SK-N-SH (cell line): ENCODE measurements around the gene ATP2B1. TPM values are rescaled to one million over a fixed set of nuclear protein-coding genes. Genes with fewer than 3 reads are reported as not detected.

Source experiments
- CTCF ChIA-PET: fragments of 300-600, 350-600 bp; formaldehyde crosslinking; extraction: SDS; loops from one replicate; lab custom pipeline; 2021; lab: Yijun Ruan, JAX
- POLR2A ChIA-PET: fragments of 350-600 bp; sonication (Branson Sonifier 250); formaldehyde crosslinking; extraction: SDS; loops from one replicate; lab custom pipeline; 2020; ENCODE audit warnings: antibody characterized with exemption, inconsistent platforms; lab: Yijun Ruan, JAX
- DNase-seq: peaks from one replicate; pipeline ENCODE4 v3.0.0; 2012
- H2AFZ ChIP-seq: fragments of 200-600 bp; sonication (generic); 2 replicates; pipeline ENCODE4 v1.8.1; 2016; ENCODE audit warnings: antibody characterized with exemption, mild to moderate bottlenecking, low read depth
- H3F3A ChIP-seq: fragments of 200-600 bp; sonication (generic); replicated peaks from 2 replicates; pipeline ENCODE3; 2016; ENCODE audit warnings: antibody characterized with exemption, mild to moderate bottlenecking; ENCODE audit not compliant: insufficient read depth
- H3K27ac ChIP-seq, 2 experiments: fragments of 200-500 bp in 1 of 2; fragments of 200-600 bp in 1 of 2; sonication (Bioruptor generic) in 1 of 2; sonication (generic), shearing (Covaris generic) in 1 of 2; 2 replicates each; pipeline versions ENCODE4 v1.5.1 to v1.6.1; 2014 to 2016; ENCODE audit warnings: low read depth in 2 of 2, inconsistent platforms in 1 of 2, low read length in 1 of 2, mild to moderate bottlenecking in 1 of 2, mixed read lengths in 1 of 2
- H3K27me3 ChIP-seq: fragments of 200-600 bp; sonication (generic), shearing (Covaris generic); 2 replicates; pipeline ENCODE4 v1.6.1; 2016; ENCODE audit warnings: mixed run types; ENCODE audit not compliant: insufficient read depth
- H3K36me3 ChIP-seq, 2 experiments: fragments of 200-500 bp in 1 of 2; fragments of 200-600 bp in 1 of 2; sonication (Bioruptor generic) in 1 of 2; sonication (generic) in 1 of 2; replicated peaks in 1 of 2; 2 replicates each; pipeline versions ENCODE3 to v1.5.1; 2014 to 2016; ENCODE audit warnings: low read length in 1 of 2, mild to moderate bottlenecking in 1 of 2; ENCODE audit not compliant: insufficient read depth in 2 of 2, control insufficient read depth in 1 of 2
- H3K4me1 ChIP-seq, 2 experiments: fragments of 200-500 bp in 1 of 2; fragments of 200-600 bp in 1 of 2; sonication (Bioruptor generic) in 1 of 2; sonication (generic), shearing (Covaris generic) in 1 of 2; 2 replicates each; pipeline versions ENCODE4 v1.5.1 to v1.6.1; 2014 to 2016; ENCODE audit warnings: low read depth in 1 of 2, low read length in 1 of 2, mixed run types in 1 of 2; ENCODE audit not compliant: insufficient read depth in 2 of 2, control insufficient read depth in 1 of 2
- H3K4me2 ChIP-seq: fragments of 200-600 bp; sonication (generic), shearing (Covaris generic); 2 replicates; pipeline ENCODE4 v1.6.1; 2017; ENCODE audit warnings: mixed run types
- H3K4me3 ChIP-seq, 2 experiments: fragments of 200-500 bp in 1 of 2; fragments of 200-600 bp in 1 of 2; sonication (Bioruptor generic) in 1 of 2; sonication (generic), shearing (Covaris generic) in 1 of 2; 2 replicates each; pipeline versions ENCODE4 v1.5.1 to v1.8.1; 2014 to 2016; ENCODE audit warnings: low read depth in 2 of 2, inconsistent platforms in 1 of 2, low read length in 1 of 2, mild to moderate bottlenecking in 1 of 2, mixed read lengths in 1 of 2, moderate library complexity in 1 of 2
- H3K79me2 ChIP-seq: fragments of 200-600 bp; sonication (generic); 2 replicates; pipeline ENCODE4 v1.8.1; 2017; ENCODE audit warnings: mild to moderate bottlenecking; ENCODE audit not compliant: insufficient read depth
- H3K9ac ChIP-seq: fragments of 200-600 bp; sonication (generic); 2 replicates; pipeline ENCODE4 v1.6.1; 2017; ENCODE audit warnings: mixed run types
- H3K9me2 ChIP-seq: fragments of 200-600 bp; sonication (generic); 2 replicates; pipeline ENCODE4 v1.6.1; 2017; ENCODE audit warnings: mixed run types
- H3K9me3 ChIP-seq: fragments of 200-600 bp; sonication (generic); 2 replicates; pipeline ENCODE4 v1.6.1; 2017; ENCODE audit warnings: mixed run types, mild to moderate bottlenecking, moderate library complexity
- H4K20me1 ChIP-seq: fragments of 200-600 bp; sonication (generic); 2 replicates; pipeline ENCODE4 v1.6.1; 2017; ENCODE audit warnings: mild to moderate bottlenecking, mixed run types; ENCODE audit not compliant: insufficient read depth
- CHD2 ChIP-seq: fragments of 150-350 bp; IDR thresholded peaks from 2 replicates; pipeline ENCODE4 v1.6.1; 2018; ENCODE audit warnings: low read length; ENCODE audit not compliant: partially characterized antibody
- ELF1 ChIP-seq: IDR thresholded peaks from 2 replicates; pipeline ENCODE4 v1.4.0; 2012
- EZH2phosphoT487 ChIP-seq: fragments of 200-600 bp; sonication (generic); IDR thresholded peaks from 2 replicates; pipeline ENCODE4 v1.6.1; 2017; ENCODE audit warnings: low read depth, mixed run types, mild to moderate bottlenecking, antibody characterized with exemption, moderate library complexity, borderline replicate concordance
- FOSL2 ChIP-seq: IDR thresholded peaks from 2 replicates; pipeline ENCODE4 v1.4.0; 2012; ENCODE audit warnings: low read depth, mild to moderate bottlenecking, moderate library complexity, borderline replicate concordance
- FOXJ3 ChIP-seq: sonication (generic); formaldehyde crosslinking; IDR thresholded peaks from 2 replicates; pipeline ENCODE4 v1.5.1; 2020; ENCODE audit warnings: mild to moderate bottlenecking, missing genetic modification reagents
- FOXM1 ChIP-seq: IDR thresholded peaks from 2 replicates; pipeline ENCODE4 v1.4.0; 2012; ENCODE audit warnings: low read depth, mild to moderate bottlenecking
- GABPA ChIP-seq: IDR thresholded peaks from 2 replicates; pipeline ENCODE4 v1.4.0; 2012; ENCODE audit warnings: low read depth, mild to moderate bottlenecking
- NFIC ChIP-seq: IDR thresholded peaks from 2 replicates; pipeline ENCODE4 v1.4.0; 2012; ENCODE audit warnings: borderline replicate concordance
- POLR2AphosphoS5 ChIP-seq: IDR thresholded peaks from 2 replicates; pipeline ENCODE4 v1.6.1; 2012; ENCODE audit warnings: low read depth, low read length
- RCOR1 ChIP-seq: fragments of 150-350 bp; IDR thresholded peaks from 2 replicates; pipeline ENCODE4 v1.6.1; 2017; ENCODE audit warnings: antibody characterized with exemption, low read length
- SIN3A ChIP-seq: IDR thresholded peaks from 2 replicates; pipeline ENCODE4 v1.6.1; 2012; ENCODE audit warnings: low read depth, mild to moderate bottlenecking, low read length, moderate library complexity, borderline replicate concordance
- SMC3 ChIP-seq: IDR thresholded peaks from 2 replicates; pipeline ENCODE4 v1.6.1; 2012; ENCODE audit warnings: low read depth, low read length, improper control_type of control experiment
- TAF1 ChIP-seq: IDR thresholded peaks from 2 replicates; pipeline ENCODE4 v1.6.1; 2012; ENCODE audit warnings: low read depth, mild to moderate bottlenecking, low read length, moderate library complexity, borderline replicate concordance
- TCF12 ChIP-seq: IDR thresholded peaks from 2 replicates; pipeline ENCODE4 v1.4.0; 2012
- TEAD4 ChIP-seq: IDR thresholded peaks from 2 replicates; pipeline ENCODE4 v1.4.0; 2012; ENCODE audit warnings: mild to moderate bottlenecking, borderline replicate concordance; ENCODE audit not compliant: insufficient read depth
- YY1 ChIP-seq: IDR thresholded peaks from 2 replicates; pipeline ENCODE4 v1.4.0; 2012; ENCODE audit warnings: low read depth, mild to moderate bottlenecking
- WGBS: methylation state at CpG from one replicate; pipeline ENCODE4 v1.1.6; 2017; ENCODE audit warnings: low lambda C conversion rate; 5-methylcytosine and 5-hydroxymethylcytosine counted together
- polyA plus RNA-seq, 3 experiments: library from polyadenylated mRNA; depleted of rRNA; stranded (reverse); fragments of >200 nt; gene quantifications; 2 replicates each; pipeline ENCODE4 v1.2.3, GENCODE V29; 2012
- TF ChIP-seq, protein P1 (sequence below): fragments of 150-350 bp; IDR thresholded peaks from 2 replicates; pipeline ENCODE4 v1.6.1; 2016; ENCODE audit warnings: mild to moderate bottlenecking, low read depth, low read length
- TF ChIP-seq, protein P2 (sequence below): IDR thresholded peaks from 2 replicates; pipeline ENCODE4 v1.4.0; 2012; ENCODE audit warnings: low read depth
- TF ChIP-seq, protein P3 (sequence below): fragments of 150-350 bp; IDR thresholded peaks from 2 replicates; pipeline ENCODE4 v1.6.1; 2017; ENCODE audit warnings: antibody characterized with exemption, low read length, low read depth, borderline replicate concordance
- TF ChIP-seq, protein P4 (sequence below): fragments of 200-600 bp; sonication (generic); IDR thresholded peaks from 2 replicates; pipeline ENCODE4 v1.6.1; 2017; ENCODE audit warnings: antibody characterized with exemption, mild to moderate bottlenecking, moderate library complexity

The ATP2B1 gene
- polyA plus RNA-seq, 1 of the 3 experiments (the other 2 are of a cell fraction), result 4.3 TPM

DNA sequence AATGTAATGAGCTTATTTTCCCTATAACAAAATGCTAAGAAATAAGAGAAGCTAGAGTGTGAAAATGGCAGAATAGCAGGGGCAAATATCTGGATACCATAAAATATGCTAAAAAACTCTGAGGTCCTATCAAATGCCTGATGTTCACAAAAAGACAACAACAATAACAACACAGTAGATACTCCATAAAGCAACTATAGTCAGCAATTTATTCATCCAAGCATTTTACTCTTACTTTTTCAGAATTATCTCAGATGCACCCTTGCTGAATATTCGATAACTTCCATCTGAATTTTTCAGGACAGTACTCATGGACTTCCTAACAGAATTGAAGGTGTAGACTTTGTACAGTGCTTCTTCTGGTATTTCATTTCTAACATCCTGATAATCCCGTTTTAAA is 88.9 kb downstream of the ATP2B1 start:
- Histone ChIP-seq H3K9ac (no peak overlapping the region), H3K27ac (no peak overlapping the region), H3K9me2 (no peaks in the 10 kb centered on the region), H3K4me2 (no peak overlapping the region), H2AFZ (no peak overlapping the region), H4K20me1 (no peaks in the 10 kb centered on the region), H3F3A (peaks cover 6% of the 10 kb centered on the region), H3K27me3 (no peaks in the 10 kb centered on the region), H3K36me3 (peaks cover 21% of the 10 kb centered on the region in 2 experiments), H3K79me2 (no peaks in the 10 kb centered on the region), H3K4me1 (peaks cover 4 to 5% of the 10 kb centered on the region in 2 experiments; a peak in 2 of 4 replicates), H3K9me3 (no peaks in the 10 kb centered on the region), H3K4me3 (no peak overlapping the region)
- DNase-seq, result no peak
- no peak for TF ChIP-seq ELF1
- no peak for TF ChIP-seq SMC3
- TF ChIP-seq FOXM1, result no peak
- TF ChIP-seq CHD2, result no peak
- TF ChIP-seq POLR2AphosphoS5, result no peak
- TF ChIP-seq TEAD4, result no peak
- TF ChIP-seq TCF12, result no peak
- no peak for TF ChIP-seq YY1
- TF ChIP-seq, protein P1, sequence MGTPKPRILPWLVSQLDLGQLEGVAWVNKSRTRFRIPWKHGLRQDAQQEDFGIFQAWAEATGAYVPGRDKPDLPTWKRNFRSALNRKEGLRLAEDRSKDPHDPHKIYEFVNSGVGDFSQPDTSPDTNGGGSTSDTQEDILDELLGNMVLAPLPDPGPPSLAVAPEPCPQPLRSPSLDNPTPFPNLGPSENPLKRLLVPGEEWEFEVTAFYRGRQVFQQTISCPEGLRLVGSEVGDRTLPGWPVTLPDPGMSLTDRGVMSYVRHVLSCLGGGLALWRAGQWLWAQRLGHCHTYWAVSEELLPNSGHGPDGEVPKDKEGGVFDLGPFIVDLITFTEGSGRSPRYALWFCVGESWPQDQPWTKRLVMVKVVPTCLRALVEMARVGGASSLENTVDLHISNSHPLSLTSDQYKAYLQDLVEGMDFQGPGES, result no peak
- TF ChIP-seq RCOR1, result no peak
- no peak for TF ChIP-seq TAF1
- TF ChIP-seq, protein P2, sequence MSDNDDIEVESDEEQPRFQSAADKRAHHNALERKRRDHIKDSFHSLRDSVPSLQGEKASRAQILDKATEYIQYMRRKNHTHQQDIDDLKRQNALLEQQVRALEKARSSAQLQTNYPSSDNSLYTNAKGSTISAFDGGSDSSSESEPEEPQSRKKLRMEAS, result no peak
- TF ChIP-seq GABPA, result no peak
- TF ChIP-seq, protein P3, sequence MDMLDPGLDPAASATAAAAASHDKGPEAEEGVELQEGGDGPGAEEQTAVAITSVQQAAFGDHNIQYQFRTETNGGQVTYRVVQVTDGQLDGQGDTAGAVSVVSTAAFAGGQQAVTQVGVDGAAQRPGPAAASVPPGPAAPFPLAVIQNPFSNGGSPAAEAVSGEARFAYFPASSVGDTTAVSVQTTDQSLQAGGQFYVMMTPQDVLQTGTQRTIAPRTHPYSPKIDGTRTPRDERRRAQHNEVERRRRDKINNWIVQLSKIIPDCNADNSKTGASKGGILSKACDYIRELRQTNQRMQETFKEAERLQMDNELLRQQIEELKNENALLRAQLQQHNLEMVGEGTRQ, result no peak
- TF ChIP-seq, protein P4, sequence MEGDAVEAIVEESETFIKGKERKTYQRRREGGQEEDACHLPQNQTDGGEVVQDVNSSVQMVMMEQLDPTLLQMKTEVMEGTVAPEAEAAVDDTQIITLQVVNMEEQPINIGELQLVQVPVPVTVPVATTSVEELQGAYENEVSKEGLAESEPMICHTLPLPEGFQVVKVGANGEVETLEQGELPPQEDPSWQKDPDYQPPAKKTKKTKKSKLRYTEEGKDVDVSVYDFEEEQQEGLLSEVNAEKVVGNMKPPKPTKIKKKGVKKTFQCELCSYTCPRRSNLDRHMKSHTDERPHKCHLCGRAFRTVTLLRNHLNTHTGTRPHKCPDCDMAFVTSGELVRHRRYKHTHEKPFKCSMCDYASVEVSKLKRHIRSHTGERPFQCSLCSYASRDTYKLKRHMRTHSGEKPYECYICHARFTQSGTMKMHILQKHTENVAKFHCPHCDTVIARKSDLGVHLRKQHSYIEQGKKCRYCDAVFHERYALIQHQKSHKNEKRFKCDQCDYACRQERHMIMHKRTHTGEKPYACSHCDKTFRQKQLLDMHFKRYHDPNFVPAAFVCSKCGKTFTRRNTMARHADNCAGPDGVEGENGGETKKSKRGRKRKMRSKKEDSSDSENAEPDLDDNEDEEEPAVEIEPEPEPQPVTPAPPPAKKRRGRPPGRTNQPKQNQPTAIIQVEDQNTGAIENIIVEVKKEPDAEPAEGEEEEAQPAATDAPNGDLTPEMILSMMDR, result no peak
- no peak for TF ChIP-seq FOXJ3 (CRISPR knock-in tag)
- no peak for TF ChIP-seq SIN3A
- TF ChIP-seq NFIC, result no peak
- TF ChIP-seq EZH2phosphoT487, result no peak
- no peak for TF ChIP-seq FOSL2
- 95% methylated on average over 2 of the region's 2 CpGs for WGBS
- ChIA-PET POLR2A (no interaction called here), CTCF (interaction anchor here (0.6 to 1.2 kb wide), 2 partner anchors 20 to 76 kb away, joined by 3 to 4 read pairs; no protein-coding TSS in a partner anchor)
